Activated CD8-positive, alpha-beta memory T cell treated with anti-CD3 and anti-CD28 coated beads for 36 hours (primary cell): ENCODE results near the gene ARPC1B. TPM values are rescaled to one million over a fixed set of nuclear protein-coding genes. Genes with fewer than 3 reads are reported as not detected.
"Not testable (repeated sequence)": the region's sequence is repeated elsewhere in the genome, so short reads cannot be mapped to it uniquely, and the experiment has no call there.

ENCODE experiments used
- CTCF ChIA-PET: fragments of 350-600 bp; sonication (Branson Sonifier 250); formaldehyde crosslinking; loops from one replicate; lab custom pipeline; 2021; ENCODE audit warnings: antibody characterized with exemption; lab: Charles Lee
- POLR2A ChIA-PET: fragments of 350-600 bp; sonication (Branson Sonifier 250); formaldehyde crosslinking; loops from one replicate; lab custom pipeline; 2021; ENCODE audit warnings: antibody characterized with exemption; lab: Charles Lee
- total RNA-seq, 2 experiments: library from RNA; stranded (reverse); gene quantifications; one replicate each; pipeline ENCODE4 v1.2.3, GENCODE V29; 2021

ARPC1B gene
- total RNA-seq, 2 experiments from 2014 or later = 267 to 276 TPM

GRCh38 chr7:99418260-99418659, 43.7 kb downstream of the ARPC1B start:
- POLR2A ChIA-PET = interaction anchor here (0.6 kb wide), 1 partner anchor 10 kb away, joined by 3 read pairs; no protein-coding TSS in a partner anchor
- CTCF ChIA-PET = no interaction called here

DNA sequence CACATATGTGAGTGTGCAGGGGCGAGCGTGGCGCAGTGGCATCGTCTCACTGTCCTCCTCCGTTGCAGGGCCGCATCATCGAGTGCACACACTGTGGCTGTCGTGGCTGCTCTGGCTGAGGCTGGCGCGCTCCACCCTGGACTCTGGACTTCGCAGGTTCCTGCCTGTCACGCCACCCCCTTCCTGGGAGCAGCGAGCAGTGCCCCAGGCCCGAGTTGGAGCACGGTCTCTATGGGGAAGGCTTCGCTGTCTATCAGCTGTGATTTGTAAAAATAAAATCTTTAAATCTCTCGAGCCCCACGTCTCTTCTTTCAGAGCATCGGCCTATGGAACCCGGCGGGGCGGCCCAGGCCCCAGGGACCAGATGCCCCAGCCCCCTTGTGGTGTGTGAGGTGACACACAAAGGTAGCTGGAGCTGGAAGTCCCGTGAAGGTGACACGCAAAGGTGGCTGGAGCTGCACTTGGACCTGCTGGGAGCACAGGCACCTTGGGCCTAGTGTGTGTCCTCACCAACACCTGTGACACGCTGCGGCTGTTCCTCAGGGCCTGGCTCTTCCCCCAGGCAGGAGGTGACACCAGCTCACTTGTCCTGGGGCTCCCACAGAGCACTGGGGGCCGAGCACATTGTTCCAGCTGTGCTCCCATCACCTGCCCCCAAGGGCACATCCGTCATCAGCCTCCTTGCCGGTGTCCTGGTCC, 44.9 kb downstream of the ARPC1B start:
- POLR2A ChIA-PET = no interaction called here
- CTCF ChIA-PET = no interaction called here

GRCh38 chr7:99420213-99420612, 45.7 kb downstream of the ARPC1B start:
- CTCF ChIA-PET = no interaction called here
- POLR2A ChIA-PET = no interaction called here

DNA sequence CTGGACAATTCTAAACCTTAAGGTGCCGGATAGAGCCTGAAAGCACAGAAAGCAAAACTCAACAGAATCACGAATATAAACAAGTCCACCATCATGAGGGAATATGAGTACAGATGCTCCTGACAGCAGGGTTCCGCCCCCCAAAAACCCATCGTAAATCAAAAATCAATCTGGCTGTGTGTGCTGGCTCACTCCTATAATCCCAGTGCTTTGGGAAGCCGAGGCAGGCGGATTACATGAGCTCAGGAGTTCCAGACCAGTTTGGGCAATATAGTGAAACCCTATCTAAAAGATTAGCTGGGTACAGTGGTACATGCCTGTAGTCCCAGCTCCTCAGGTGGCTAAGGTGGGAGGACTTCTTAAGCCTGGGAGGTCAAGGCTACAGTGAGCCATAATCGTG, 46.5 kb downstream of the ARPC1B start:
- CTCF ChIA-PET = no interaction called here
- POLR2A ChIA-PET = interaction anchor here (0.6 kb wide), 1 partner anchor 8 kb away, joined by 3 read pairs; no protein-coding TSS in a partner anchor

DNA sequence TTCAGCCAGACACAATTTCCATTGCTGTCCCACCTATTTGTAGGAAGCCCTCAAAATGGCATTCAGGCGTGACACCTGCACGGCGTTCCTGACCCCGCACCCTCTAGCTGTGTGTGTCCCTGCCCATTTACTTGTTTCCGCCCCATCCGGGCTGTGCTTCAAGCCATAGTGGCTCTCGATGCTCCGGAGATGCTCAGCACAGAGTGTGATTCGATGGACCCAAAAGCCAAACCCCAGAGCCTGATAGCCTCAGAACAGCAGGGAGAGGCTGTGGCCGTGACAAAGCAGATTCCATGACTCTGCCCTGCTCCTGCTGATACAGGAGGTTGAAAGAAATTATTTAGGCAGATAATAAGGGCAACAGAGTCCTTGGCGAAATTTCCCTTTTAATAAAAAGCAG, 47.7 kb downstream of the ARPC1B start:
- POLR2A ChIA-PET = no interaction called here
- CTCF ChIA-PET = no interaction called here

DNA sequence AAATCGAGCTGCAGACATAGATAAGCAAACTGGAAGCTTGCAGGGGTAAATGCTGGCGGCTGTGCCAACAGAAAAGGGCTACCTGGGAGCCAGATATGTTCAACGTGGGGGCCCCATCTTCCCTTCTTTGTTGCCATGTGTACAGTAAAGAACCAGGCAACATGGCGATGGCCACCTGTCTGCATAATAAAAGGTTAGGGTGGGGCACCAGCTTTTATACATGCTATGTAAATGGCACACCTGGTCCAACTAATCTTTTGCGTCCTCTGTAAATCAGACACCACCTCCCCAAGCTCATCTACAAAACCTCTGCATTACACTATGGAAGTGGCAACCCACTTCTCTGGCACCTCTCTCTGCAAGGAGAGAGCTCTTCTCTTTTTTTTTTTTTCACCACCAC, 48.1 kb downstream of the ARPC1B start:
- ChIA-PET CTCF (no interaction called here), POLR2A (no interaction called here)

DNA sequence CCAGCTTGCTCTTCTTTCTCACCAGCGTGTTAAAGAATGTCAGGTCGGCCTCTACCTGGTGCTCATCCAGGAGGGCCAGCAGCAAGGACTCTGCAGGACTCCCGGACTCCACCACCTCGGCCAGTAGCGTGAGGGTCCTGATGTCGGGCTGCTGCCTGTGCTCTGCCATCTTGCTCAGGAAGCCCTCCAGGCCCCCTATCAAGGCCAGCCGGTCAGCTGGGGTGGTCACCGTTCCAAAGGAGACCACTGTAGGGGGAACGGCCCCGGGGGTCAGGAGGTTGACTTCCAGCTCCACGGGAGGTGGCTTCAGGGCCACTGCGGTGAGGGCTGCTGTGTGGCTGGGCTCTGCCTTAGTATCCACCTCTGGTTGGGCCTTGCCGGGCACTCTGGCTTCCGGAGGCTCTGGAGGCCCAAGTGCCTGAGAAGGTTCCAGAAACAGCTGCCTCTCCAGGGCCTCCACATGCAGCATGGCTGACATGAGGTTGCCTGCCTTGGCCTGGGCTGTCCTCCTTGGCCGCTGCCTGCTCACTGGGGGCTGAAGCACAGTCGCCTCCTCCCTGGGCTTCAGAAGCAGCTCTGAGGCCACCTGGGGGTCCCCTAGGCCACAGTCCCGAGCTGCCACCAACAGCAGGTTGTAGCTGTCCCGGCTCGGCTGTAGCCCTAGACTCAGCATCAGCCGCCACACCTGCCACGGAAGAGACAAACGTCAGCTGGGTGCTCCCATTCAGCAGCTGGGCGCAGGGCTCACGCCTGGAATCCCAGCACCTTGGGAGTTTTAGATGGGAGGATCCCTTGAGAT, 50.6 kb downstream of the ARPC1B start:
- ChIA-PET CTCF (interaction anchor here (0.8 kb wide), 1 partner anchor 13 kb away, joined by 3 read pairs; no protein-coding TSS in a partner anchor), POLR2A (no interaction called here)

GRCh38 chr7:99428972-99429566, 54.5 kb downstream of the ARPC1B start:
- POLR2A ChIA-PET = interaction anchor here (0.9 kb wide), 1 partner anchor 8 kb away, joined by 3 read pairs; no protein-coding TSS in a partner anchor
- CTCF ChIA-PET = no interaction called here

DNA sequence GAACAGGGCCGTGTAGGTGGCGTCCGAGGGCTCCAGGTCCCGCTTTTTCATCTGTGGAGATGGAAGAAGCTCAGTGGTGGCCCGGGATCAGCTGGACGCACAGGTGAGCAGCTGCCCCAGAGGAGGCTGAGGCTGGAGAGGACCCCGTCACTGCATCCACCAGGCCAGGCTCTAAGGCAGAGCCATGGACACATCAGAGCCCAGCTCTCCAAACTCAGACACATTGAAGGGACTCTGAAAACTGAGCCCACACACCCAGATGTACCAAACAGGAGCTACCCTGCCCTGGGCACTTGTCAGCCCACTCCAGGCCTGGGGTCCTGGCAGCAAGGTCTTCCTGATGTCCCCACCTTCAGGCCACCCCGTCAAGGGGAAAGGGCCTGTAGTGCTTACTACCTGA, 55.2 kb downstream of the ARPC1B start:
- CTCF ChIA-PET = no interaction called here

DNA sequence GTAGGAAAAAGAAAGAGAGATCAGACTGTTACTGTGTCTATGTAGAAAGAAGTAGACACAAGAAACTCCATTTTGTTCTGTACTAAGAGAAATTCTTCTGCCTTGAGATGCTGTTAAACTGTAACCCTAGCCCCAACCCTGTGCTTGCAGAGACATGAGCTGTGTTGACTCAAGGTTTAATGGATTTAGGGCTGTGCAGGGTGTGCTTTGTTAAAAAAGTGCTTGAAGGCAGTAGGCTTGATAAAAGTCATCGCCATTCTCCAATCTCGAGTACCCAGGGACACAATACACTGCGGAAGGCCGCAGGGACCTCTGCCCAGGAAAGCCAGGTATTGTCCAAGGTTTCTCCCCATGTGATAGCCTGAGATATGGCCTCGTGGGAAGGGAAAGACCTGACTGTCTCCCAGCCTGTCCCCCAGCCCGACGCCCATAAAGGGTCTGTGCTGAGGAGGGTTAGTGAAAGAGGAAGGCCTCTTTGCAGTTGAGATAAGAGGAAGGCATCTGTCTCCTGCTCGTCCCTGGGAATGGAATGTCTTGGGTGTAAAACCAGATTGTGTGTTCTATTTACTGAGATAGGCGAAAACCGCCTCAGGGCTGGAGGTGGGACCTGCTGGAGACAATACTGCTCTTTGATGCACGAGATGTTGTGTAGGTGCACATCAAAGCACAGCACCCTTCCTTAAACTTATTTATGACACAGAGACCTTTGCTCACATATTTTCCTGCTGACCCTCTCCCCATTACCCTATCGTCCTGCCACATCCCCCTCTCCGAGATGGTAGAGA, 57.4 kb downstream of the ARPC1B start:
- CTCF ChIA-PET, POLR2A ChIA-PET: not testable (repeated sequence)

More for the DNA sequence above, 55.2 kb downstream of the ARPC1B start:
- POLR2A ChIA-PET = interaction anchor here (0.9 kb wide), 1 partner anchor 8 kb away, joined by 3 read pairs; no protein-coding TSS in a partner anchor

GRCh38 chr7:99433158-99433557, 58.6 kb downstream of the ARPC1B start:
- CTCF ChIA-PET = interaction anchor here (0.7 to 0.8 kb wide), 2 partner anchors 9 to 488 kb away, joined by 3 read pairs; no protein-coding TSS in a partner anchor
- POLR2A ChIA-PET = no interaction called here

- ChIA-PET CTCF (interaction anchor here (0.6 to 1.0 kb wide), 3 partner anchors 29 to 121 kb away, joined by 3 read pairs; partner anchors contain the start of genes BUD31 and PDAP1), POLR2A (interaction anchor here (0.6 to 1.3 kb wide), 5 partner anchors 29 to 57 kb away, joined by 3 to 8 read pairs (median 5); partner anchors contain the start of genes BUD31 and PDAP1)
Observed at GRCh38 chr7:99437946-99438572, 63.5 kb downstream of the ARPC1B start.

GRCh38 chr7:99438573-99439480, 64.3 kb downstream of the ARPC1B start, which contains the start of the genes CPSF4 and PTCD1:
CPSF4 (plus strand) TSS chr7:99438943; CDS start chr7:99439083, 140 bp downstream.
PTCD1 (minus strand) TSS chr7:99438798; CDS start chr7:99435242, 3,556 bp downstream.
- ChIA-PET POLR2A (interaction anchor here (0.6 to 1.3 kb wide), 5 partner anchors 30 to 58 kb away, joined by 3 to 8 read pairs (median 5); partner anchors contain the start of genes BUD31 and PDAP1), CTCF (interaction anchor here (1.0 kb wide), 1 partner anchor 30 kb away, joined by 3 read pairs; the partner anchor contains the start of genes BUD31 and PDAP1)

DNA sequence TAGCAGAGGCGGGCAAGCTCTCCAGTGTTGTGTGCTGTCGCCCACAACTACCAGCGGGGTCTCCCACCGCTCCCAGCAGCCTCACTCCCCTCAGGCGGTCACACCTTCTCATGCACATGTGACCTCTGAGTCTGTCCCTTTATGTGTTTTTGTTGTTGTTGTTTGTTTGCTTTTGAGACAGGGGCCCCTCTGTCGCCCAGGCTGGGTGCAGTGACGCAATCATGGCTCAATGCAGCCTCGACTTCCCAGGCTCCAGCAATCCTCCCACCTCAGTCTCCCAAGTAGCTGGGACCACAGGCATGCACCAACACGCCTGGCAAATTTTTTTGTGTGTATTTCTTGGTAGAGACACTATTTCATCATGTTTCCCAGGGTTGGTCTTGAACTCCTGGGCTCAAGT, 65.7 kb downstream of the ARPC1B start:
- CTCF ChIA-PET = no interaction called here

More for the DNA sequence above, 65.7 kb downstream of the ARPC1B start:
- POLR2A ChIA-PET = no interaction called here
